Liver (tissue), 9 donors: ENCODE measurements around the gene FBXW5. TPM values are rescaled to one million over a fixed set of nuclear protein-coding genes. Genes with fewer than 3 reads are reported as not detected.

Experiments used
- DNase-seq: peaks from one replicate; pipeline ENCODE4 v3.0.0-alpha.2; 2017; ENCODE audit warnings: low spot score
- H3K27ac ChIP-seq, 2 donors: one replicate each; pipeline ENCODE4 v1.7.0; 2013; ENCODE audit warnings: inconsistent platforms in 2 of 2, low read length in 2 of 2, control low read depth in 1 of 2, low read depth in 1 of 2, mild to moderate bottlenecking in 1 of 2
- H3K27me3 ChIP-seq, 4 donors: one replicate each; pipeline versions ENCODE4 v1.6.1 to v1.7.0; 2013; ENCODE audit warnings: low read length in 3 of 4, inconsistent platforms in 1 of 4, mild to moderate bottlenecking in 1 of 4, moderate library complexity in 1 of 4; ENCODE audit not compliant: control insufficient read depth in 4 of 4, insufficient read depth in 4 of 4
- H3K36me3 ChIP-seq, 4 donors: one replicate each; pipeline versions ENCODE4 v1.6.1 to v1.7.0; 2013; ENCODE audit warnings: low read length in 3 of 4, mild to moderate bottlenecking in 3 of 4, low read depth in 1 of 4, moderate library complexity in 1 of 4; ENCODE audit not compliant: control insufficient read depth in 4 of 4, insufficient read depth in 3 of 4
- H3K4me1 ChIP-seq, 4 donors: one replicate each; pipeline versions ENCODE4 v1.6.1 to v1.7.0; 2013; ENCODE audit warnings: low read length in 3 of 4, mild to moderate bottlenecking in 3 of 4, moderate library complexity in 1 of 4; ENCODE audit not compliant: control insufficient read depth in 4 of 4, insufficient read depth in 4 of 4
- H3K4me3 ChIP-seq, 3 donors: one replicate each; pipeline versions ENCODE4 v1.6.1 to v1.7.0; 2013; ENCODE audit warnings: low read length in 3 of 3, control low read depth in 1 of 3, low read depth in 1 of 3, mild to moderate bottlenecking in 1 of 3
- H3K9ac ChIP-seq, 2 donors: one replicate each; pipeline ENCODE4 v1.7.0; 2013; ENCODE audit warnings: low read length in 2 of 2, mild to moderate bottlenecking in 2 of 2, moderate library complexity in 2 of 2, control low read depth in 1 of 2, low read depth in 1 of 2
- H3K9me3 ChIP-seq, 4 donors: one replicate each; pipeline versions ENCODE4 v1.6.1 to v1.7.0; 2013; ENCODE audit warnings: low read length in 3 of 4; ENCODE audit not compliant: control insufficient read depth in 4 of 4
- EGR1 ChIP-seq, 2 donors: IDR thresholded peaks; 2 replicates each; pipeline ENCODE4 v1.6.1; 2016 to 2018; ENCODE audit warnings: antibody characterized with exemption in 2 of 2, low read depth in 2 of 2
- FOXA1 ChIP-seq: IDR thresholded peaks from 2 replicates; pipeline ENCODE4 v1.6.1; 2016; ENCODE audit warnings: antibody characterized with exemption
- FOXA2 ChIP-seq: IDR thresholded peaks from 2 replicates; pipeline ENCODE4 v1.6.1; 2016; ENCODE audit warnings: antibody characterized with exemption
- GABPA ChIP-seq, 2 donors: IDR thresholded peaks in 1 of 2; conservative IDR thresholded peaks in 1 of 2; 2 replicates each; pipeline ENCODE4 v1.6.1; 2016; ENCODE audit warnings: antibody characterized with exemption in 2 of 2, mild to moderate bottlenecking in 1 of 2, moderate library complexity in 1 of 2
- HNF4A ChIP-seq, 2 donors: conservative IDR thresholded peaks; 2 replicates each; pipeline ENCODE4 v1.6.1; 2016; ENCODE audit warnings: antibody characterized with exemption in 2 of 2, mild to moderate bottlenecking in 2 of 2
- HNF4G ChIP-seq: IDR thresholded peaks from 2 replicates; pipeline ENCODE4 v1.6.1; 2016; ENCODE audit warnings: antibody characterized with exemption
- JUND ChIP-seq, 2 donors: IDR thresholded peaks; 2 replicates each; pipeline ENCODE4 v1.6.1; 2016; ENCODE audit warnings: antibody characterized with exemption in 2 of 2
- NR2F2 ChIP-seq: IDR thresholded peaks from 2 replicates; pipeline ENCODE4 v1.6.1; 2016; ENCODE audit warnings: antibody characterized with exemption
- RAD21 ChIP-seq, 2 donors: IDR thresholded peaks; 2 replicates each; pipeline ENCODE4 v1.6.1; 2016; ENCODE audit warnings: antibody characterized with exemption in 2 of 2, mild to moderate bottlenecking in 2 of 2
- RXRA ChIP-seq, 2 donors: IDR thresholded peaks; 2 replicates each; pipeline ENCODE4 v1.6.1; 2017 to 2018; ENCODE audit warnings: antibody characterized with exemption in 2 of 2, mild to moderate bottlenecking in 1 of 2
- SP1 ChIP-seq: IDR thresholded peaks from 2 replicates; pipeline ENCODE4 v1.6.1; 2018; ENCODE audit warnings: antibody characterized with exemption, mild to moderate bottlenecking
- TAF1 ChIP-seq: conservative IDR thresholded peaks from 2 replicates; pipeline ENCODE4 v1.6.1; 2016; ENCODE audit warnings: antibody characterized with exemption, mild to moderate bottlenecking
- YY1 ChIP-seq: IDR thresholded peaks from 2 replicates; pipeline ENCODE4 v1.6.1; 2016; ENCODE audit warnings: antibody characterized with exemption, mild to moderate bottlenecking
- WGBS: extraction: QIAGEN DNeasy Blood & Tissue Kit; methylation state at CpG from one replicate; pipeline ENCODE4 v1.1.7; 2013; 5-methylcytosine and 5-hydroxymethylcytosine counted together
- polyA plus RNA-seq, 2 donors: library from polyadenylated mRNA; stranded (reverse) in 1 of 2; unstranded in 1 of 2; fragments of 200-250 nt in 1 of 2; fragments of >200 nt in 1 of 2; fragmentation: Nextera tagmentation in 1 of 2; extraction: Ambion mirVana in 1 of 2; gene quantifications; one replicate each; pipeline versions ENCODE4 v1.2.1 to v1.2.3, GENCODE V29; 2013 to 2015
- total RNA-seq, 2 donors: library from RNA; depleted of rRNA; stranded (reverse); fragments of >200 nt; gene quantifications; one replicate each; pipeline ENCODE4 v1.2.3, GENCODE V29; 2014
- TF ChIP-seq, protein P1 (sequence below): IDR thresholded peaks from 2 replicates; pipeline ENCODE4 v1.6.1; 2016; ENCODE audit warnings: antibody characterized with exemption
- TF ChIP-seq, protein P2 (sequence below): IDR thresholded peaks from 2 replicates; pipeline ENCODE4 v1.6.1; 2016; ENCODE audit warnings: antibody characterized with exemption
- TF ChIP-seq, protein P3 (sequence below): fragments of 150-350 bp; IDR thresholded peaks from 2 replicates; pipeline ENCODE4 v1.5.1; 2017; ENCODE audit warnings: improper control_type of control experiment, low read depth, low read length; ENCODE audit not compliant: missing input control
- TF ChIP-seq, protein P4 (sequence below): IDR thresholded peaks from 2 replicates; pipeline ENCODE4 v1.6.1; 2016; ENCODE audit warnings: antibody characterized with exemption
- TF ChIP-seq, protein P5 (sequence below): IDR thresholded peaks from 2 replicates; pipeline ENCODE4 v1.6.1; 2016; ENCODE audit warnings: antibody characterized with exemption, mild to moderate bottlenecking
- donor health status: healthy.
- donor health status: healthy.
- donor health status: healthy.
- donor health status: healthy.
- donor health status: healthy.

FBXW5 gene
- total and polyA plus RNA-seq, 4 donors = 64.0 to 163 (median 109) TPM

DNA sequence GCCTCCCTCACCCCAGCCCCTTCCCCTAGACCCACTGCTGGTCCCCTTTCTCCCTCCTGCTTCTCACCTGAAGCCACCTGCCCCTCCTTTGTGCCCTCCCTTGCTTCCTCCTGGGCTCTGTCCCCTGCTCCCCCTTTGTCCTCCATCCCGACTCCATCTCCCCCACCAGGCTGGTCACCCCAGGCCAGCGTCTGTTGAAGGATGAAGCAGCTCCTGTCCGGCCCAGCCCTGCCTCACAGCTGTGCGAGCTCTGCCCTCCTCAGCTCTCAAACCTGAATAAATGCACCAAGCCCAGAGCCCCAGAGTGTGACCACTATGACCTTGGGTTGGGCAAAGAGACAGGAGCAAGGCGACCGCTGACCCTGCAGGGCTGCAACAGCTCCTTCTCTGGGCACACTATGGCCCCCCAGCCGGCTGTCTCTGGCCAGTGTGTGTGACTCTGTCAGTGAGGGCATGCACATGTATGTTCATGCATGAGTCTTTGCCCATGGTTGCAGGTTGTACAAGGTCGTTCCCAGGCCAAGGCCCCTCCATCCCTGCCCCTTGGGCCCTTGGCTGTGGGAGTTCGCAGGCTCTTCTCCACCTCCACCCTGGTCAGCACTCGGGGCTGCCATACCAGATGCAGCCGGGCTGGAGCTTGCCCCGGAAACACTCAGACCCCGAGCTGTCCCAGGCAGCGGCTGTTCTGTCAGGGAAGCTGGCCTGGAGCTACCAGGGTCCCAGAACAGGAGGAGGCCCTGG is 10.8 kb upstream of the FBXW5 start:
- no peak overlapping the region for H3K4me3 ChIP-seq
- H3K4me1 ChIP-seq = peaks cover 0 to 7% (median 0%) of the 10 kb centered on the region in 4 donors
- H3K9ac ChIP-seq = no peak overlapping the region
- WGBS = 92% methylated on average over 14 of the region's 14 CpGs
- TF ChIP-seq JUND (IDR thresholded peaks at IDR 0.05) = no peak
- no peak for TF ChIP-seq TAF1
- no peak for TF ChIP-seq EGR1 (IDR thresholded peaks at IDR 0.05; ENCODE audit: low read depth in 2 of 2)
- TF ChIP-seq NR2F2 = no peak
- TF ChIP-seq SP1 = no peak
- no peak for TF ChIP-seq RAD21 (IDR thresholded peaks at IDR 0.05)
- no peak for TF ChIP-seq YY1
- no peak for TF ChIP-seq HNF4G
- no peak for TF ChIP-seq RXRA (IDR thresholded peaks at IDR 0.05)
- TF ChIP-seq, protein P1, sequence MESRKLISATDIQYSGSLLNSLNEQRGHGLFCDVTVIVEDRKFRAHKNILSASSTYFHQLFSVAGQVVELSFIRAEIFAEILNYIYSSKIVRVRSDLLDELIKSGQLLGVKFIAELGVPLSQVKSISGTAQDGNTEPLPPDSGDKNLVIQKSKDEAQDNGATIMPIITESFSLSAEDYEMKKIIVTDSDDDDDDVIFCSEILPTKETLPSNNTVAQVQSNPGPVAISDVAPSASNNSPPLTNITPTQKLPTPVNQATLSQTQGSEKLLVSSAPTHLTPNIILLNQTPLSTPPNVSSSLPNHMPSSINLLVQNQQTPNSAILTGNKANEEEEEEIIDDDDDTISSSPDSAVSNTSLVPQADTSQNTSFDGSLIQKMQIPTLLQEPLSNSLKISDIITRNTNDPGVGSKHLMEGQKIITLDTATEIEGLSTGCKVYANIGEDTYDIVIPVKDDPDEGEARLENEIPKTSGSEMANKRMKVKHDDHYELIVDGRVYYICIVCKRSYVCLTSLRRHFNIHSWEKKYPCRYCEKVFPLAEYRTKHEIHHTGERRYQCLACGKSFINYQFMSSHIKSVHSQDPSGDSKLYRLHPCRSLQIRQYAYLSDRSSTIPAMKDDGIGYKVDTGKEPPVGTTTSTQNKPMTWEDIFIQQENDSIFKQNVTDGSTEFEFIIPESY = no peak
- TF ChIP-seq FOXA1 = no peak
- TF ChIP-seq, protein P2, sequence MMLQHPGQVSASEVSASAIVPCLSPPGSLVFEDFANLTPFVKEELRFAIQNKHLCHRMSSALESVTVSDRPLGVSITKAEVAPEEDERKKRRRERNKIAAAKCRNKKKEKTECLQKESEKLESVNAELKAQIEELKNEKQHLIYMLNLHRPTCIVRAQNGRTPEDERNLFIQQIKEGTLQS = no peak
- TF ChIP-seq, protein P3, sequence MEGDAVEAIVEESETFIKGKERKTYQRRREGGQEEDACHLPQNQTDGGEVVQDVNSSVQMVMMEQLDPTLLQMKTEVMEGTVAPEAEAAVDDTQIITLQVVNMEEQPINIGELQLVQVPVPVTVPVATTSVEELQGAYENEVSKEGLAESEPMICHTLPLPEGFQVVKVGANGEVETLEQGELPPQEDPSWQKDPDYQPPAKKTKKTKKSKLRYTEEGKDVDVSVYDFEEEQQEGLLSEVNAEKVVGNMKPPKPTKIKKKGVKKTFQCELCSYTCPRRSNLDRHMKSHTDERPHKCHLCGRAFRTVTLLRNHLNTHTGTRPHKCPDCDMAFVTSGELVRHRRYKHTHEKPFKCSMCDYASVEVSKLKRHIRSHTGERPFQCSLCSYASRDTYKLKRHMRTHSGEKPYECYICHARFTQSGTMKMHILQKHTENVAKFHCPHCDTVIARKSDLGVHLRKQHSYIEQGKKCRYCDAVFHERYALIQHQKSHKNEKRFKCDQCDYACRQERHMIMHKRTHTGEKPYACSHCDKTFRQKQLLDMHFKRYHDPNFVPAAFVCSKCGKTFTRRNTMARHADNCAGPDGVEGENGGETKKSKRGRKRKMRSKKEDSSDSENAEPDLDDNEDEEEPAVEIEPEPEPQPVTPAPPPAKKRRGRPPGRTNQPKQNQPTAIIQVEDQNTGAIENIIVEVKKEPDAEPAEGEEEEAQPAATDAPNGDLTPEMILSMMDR = no peak
- TF ChIP-seq, protein P4, sequence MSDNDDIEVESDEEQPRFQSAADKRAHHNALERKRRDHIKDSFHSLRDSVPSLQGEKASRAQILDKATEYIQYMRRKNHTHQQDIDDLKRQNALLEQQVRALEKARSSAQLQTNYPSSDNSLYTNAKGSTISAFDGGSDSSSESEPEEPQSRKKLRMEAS = no peak
- TF ChIP-seq, protein P5, sequence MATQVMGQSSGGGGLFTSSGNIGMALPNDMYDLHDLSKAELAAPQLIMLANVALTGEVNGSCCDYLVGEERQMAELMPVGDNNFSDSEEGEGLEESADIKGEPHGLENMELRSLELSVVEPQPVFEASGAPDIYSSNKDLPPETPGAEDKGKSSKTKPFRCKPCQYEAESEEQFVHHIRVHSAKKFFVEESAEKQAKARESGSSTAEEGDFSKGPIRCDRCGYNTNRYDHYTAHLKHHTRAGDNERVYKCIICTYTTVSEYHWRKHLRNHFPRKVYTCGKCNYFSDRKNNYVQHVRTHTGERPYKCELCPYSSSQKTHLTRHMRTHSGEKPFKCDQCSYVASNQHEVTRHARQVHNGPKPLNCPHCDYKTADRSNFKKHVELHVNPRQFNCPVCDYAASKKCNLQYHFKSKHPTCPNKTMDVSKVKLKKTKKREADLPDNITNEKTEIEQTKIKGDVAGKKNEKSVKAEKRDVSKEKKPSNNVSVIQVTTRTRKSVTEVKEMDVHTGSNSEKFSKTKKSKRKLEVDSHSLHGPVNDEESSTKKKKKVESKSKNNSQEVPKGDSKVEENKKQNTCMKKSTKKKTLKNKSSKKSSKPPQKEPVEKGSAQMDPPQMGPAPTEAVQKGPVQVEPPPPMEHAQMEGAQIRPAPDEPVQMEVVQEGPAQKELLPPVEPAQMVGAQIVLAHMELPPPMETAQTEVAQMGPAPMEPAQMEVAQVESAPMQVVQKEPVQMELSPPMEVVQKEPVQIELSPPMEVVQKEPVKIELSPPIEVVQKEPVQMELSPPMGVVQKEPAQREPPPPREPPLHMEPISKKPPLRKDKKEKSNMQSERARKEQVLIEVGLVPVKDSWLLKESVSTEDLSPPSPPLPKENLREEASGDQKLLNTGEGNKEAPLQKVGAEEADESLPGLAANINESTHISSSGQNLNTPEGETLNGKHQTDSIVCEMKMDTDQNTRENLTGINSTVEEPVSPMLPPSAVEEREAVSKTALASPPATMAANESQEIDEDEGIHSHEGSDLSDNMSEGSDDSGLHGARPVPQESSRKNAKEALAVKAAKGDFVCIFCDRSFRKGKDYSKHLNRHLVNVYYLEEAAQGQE = no peak
- TF ChIP-seq GABPA (IDR thresholded peaks at IDR 0.05 in 1 of 2, conservative IDR thresholded peaks at IDR 0.05 in 1 of 2) = no peak
- no peak for TF ChIP-seq FOXA2
- no peak for TF ChIP-seq HNF4A (conservative IDR thresholded peaks at IDR 0.05)
- no peaks in the 10 kb centered on the region for H3K36me3 ChIP-seq
- no peaks in the 10 kb centered on the region for H3K27me3 ChIP-seq
- H3K27ac ChIP-seq = no peak overlapping the region
- no peaks in the 10 kb centered on the region for H3K9me3 ChIP-seq
- DNase-seq = no peak
